Muscle layer of colon (tissue), 2 donors: ENCODE results near the gene LDLRAD4.

Source experiments
- H3K27ac ChIP-seq: one replicate; pipeline ENCODE4 v1.7.0; 2013; ENCODE audit warnings: low read depth, mild to moderate bottlenecking, low read length, moderate library complexity
- H3K27me3 ChIP-seq, 2 donors: one replicate each; pipeline ENCODE4 v1.7.0; 2013; ENCODE audit warnings: low read length in 2 of 2, mild to moderate bottlenecking in 2 of 2; ENCODE audit not compliant: insufficient read depth in 2 of 2, control insufficient read depth in 1 of 2
- H3K36me3 ChIP-seq: one replicate; pipeline ENCODE4 v1.7.0; 2013; ENCODE audit warnings: mild to moderate bottlenecking, low read length; ENCODE audit not compliant: insufficient read depth
- H3K4me1 ChIP-seq: one replicate; pipeline ENCODE4 v1.7.0; 2013; ENCODE audit warnings: mild to moderate bottlenecking, low read length; ENCODE audit not compliant: insufficient read depth
- H3K4me3 ChIP-seq, 2 donors: one replicate each; pipeline ENCODE4 v1.7.0; 2013; ENCODE audit warnings: low read length in 2 of 2, low read depth in 1 of 2, mild to moderate bottlenecking in 1 of 2, moderate library complexity in 1 of 2
- H3K9ac ChIP-seq: one replicate; pipeline ENCODE4 v1.7.0; 2013; ENCODE audit warnings: low read length
- H3K9me3 ChIP-seq: one replicate; pipeline ENCODE4 v1.7.0; 2013; ENCODE audit warnings: mild to moderate bottlenecking, low read length
- donor health status: abdominal sarcoma.
- donor health status: Adenocarcinoma of cecum.

Gene LDLRAD4

GRCh38 chr18:13392029-13392750, 173.6 kb downstream of the LDLRAD4 start:
- H3K9me3 ChIP-seq = no peaks in the 10 kb centered on the region
- no peak overlapping the region for H3K4me3 ChIP-seq
- H3K27me3 ChIP-seq = no peaks in the 10 kb centered on the region
- no peak overlapping the region for H3K27ac ChIP-seq
- H3K9ac ChIP-seq = no peak overlapping the region
- peaks cover 12% of the 10 kb centered on the region for H3K36me3 ChIP-seq
- peaks cover 6% of the 10 kb centered on the region for H3K4me1 ChIP-seq

DNA sequence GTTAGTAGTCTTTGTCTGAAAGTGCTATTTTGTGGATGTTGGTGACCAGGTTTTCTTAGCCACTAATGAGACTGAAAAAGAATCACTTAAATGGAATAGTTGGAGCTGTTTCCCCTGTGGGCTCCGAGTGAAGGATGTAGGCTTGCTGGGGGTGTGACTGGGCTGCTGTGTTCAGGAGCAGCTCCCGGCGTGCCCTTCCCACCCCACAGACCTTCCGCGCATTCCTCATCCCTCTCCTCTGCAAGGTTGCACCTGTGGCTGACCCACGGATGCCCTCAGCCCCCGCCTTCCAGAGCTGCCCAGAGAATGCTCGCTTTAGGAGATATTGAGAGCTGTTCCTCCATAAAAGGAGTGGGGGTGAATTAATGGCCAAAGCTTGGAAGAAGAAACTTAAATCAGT, 174.3 kb downstream of the LDLRAD4 start:
- Histone ChIP-seq H3K27ac (no peak overlapping the region), H3K4me1 (peaks cover 6% of the 10 kb centered on the region)

GRCh38 chr18:13393338-13393737, 174.8 kb downstream of the LDLRAD4 start:
- H3K4me1 ChIP-seq = peaks cover 6% of the 10 kb centered on the region
- peaks cover 10% of the 10 kb centered on the region for H3K36me3 ChIP-seq
- H3K9ac ChIP-seq = no peak overlapping the region
- no peaks in the 10 kb centered on the region for H3K27me3 ChIP-seq
- H3K4me3 ChIP-seq = no peak overlapping the region
- no peak overlapping the region for H3K27ac ChIP-seq
- no peaks in the 10 kb centered on the region for H3K9me3 ChIP-seq

More for the DNA sequence above, 174.3 kb downstream of the LDLRAD4 start:
- H3K4me3 ChIP-seq = no peak overlapping the region
- no peak overlapping the region for H3K9ac ChIP-seq
- H3K9me3 ChIP-seq = no peaks in the 10 kb centered on the region
- H3K27me3 ChIP-seq = no peaks in the 10 kb centered on the region
- H3K36me3 ChIP-seq = peaks cover 12% of the 10 kb centered on the region

GRCh38 chr18:13394801-13395200, 176.2 kb downstream of the LDLRAD4 start:
- Histone ChIP-seq H3K27me3 (no peaks in the 10 kb centered on the region), H3K4me3 (no peak overlapping the region), H3K4me1 (peaks cover 6% of the 10 kb centered on the region), H3K9ac (no peak overlapping the region), H3K9me3 (no peaks in the 10 kb centered on the region), H3K36me3 (peaks cover 6% of the 10 kb centered on the region), H3K27ac (no peak overlapping the region)

GRCh38 chr18:13395577-13395976, 177.0 kb downstream of the LDLRAD4 start:
- H3K9ac ChIP-seq = no peak overlapping the region
- H3K4me3 ChIP-seq = no peak overlapping the region
- no peaks in the 10 kb centered on the region for H3K27me3 ChIP-seq
- no peaks in the 10 kb centered on the region for H3K9me3 ChIP-seq
- H3K36me3 ChIP-seq = no peaks in the 10 kb centered on the region
- no peak overlapping the region for H3K27ac ChIP-seq
- peaks cover 6% of the 10 kb centered on the region for H3K4me1 ChIP-seq

DNA sequence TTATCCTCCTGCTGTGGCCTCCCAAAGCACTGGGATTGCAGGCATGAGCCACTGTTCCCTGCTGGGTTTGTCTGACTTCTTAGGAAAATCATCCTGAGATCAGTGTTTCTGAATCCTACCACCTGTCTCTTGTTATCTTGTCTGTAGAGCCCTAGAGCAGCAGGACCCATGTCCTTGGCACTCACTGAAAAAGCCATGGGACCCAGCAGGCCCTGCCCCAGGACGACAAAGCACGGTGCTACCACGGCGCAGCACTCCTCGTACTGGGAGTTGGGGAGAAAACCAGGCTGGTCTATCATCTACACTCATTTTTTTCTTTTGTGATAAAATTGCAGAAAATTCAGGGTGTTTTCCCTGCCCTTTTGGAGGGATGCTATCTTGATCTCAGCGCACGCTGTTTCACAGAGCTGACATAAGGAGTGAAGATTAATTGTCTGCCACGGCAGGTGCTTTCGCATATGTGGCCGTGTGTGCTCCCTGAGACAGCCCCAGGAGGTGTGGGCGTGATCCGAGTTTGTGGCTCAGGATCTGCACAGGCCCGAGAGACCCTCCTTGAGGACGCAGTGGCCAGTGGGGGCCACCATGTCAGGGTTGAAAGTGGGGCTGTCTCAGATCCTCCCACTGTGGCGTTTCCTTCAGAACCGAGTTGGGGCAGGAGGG, 179.1 kb downstream of the LDLRAD4 start:
- no peak overlapping the region for H3K9ac ChIP-seq
- H3K27ac ChIP-seq = no peak overlapping the region
- H3K4me1 ChIP-seq = peaks cover 6% of the 10 kb centered on the region
- H3K36me3 ChIP-seq = no peaks in the 10 kb centered on the region
- H3K4me3 ChIP-seq = no peak overlapping the region
- no peaks in the 10 kb centered on the region for H3K9me3 ChIP-seq
- H3K27me3 ChIP-seq = no peaks in the 10 kb centered on the region

- Histone ChIP-seq H3K9ac (no peak overlapping the region), H3K4me3 (no peak overlapping the region), H3K27ac (no peak overlapping the region), H3K4me1 (peaks cover 6% of the 10 kb centered on the region), H3K9me3 (no peaks in the 10 kb centered on the region), H3K36me3 (no peaks in the 10 kb centered on the region), H3K27me3 (no peaks in the 10 kb centered on the region)
These were observed 180.1 kb downstream of the LDLRAD4 start for GRCh38 chr18:13398631-13399030.

DNA sequence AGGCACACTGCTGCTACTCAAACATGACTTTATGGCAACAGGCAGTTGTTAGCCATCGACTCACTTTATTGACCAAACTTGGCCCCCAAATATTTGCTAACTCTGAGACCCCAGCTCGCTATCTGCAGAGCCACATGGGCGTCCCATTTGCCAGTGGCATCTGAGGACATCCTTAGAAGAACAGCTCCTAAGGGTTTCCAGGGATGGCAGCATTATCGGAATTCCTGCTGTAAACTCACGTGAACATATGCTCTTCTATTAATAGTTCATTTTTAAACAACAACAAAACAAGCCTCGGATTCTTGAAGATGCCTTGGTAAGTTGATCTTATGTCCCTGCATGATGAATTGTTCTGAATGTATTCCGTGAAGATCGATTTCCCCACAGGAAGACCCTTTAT, 181.0 kb downstream of the LDLRAD4 start:
- no peak overlapping the region for H3K4me3 ChIP-seq
- no peaks in the 10 kb centered on the region for H3K9me3 ChIP-seq
- peaks cover 6% of the 10 kb centered on the region for H3K4me1 ChIP-seq
- H3K27me3 ChIP-seq = no peaks in the 10 kb centered on the region
- H3K36me3 ChIP-seq = no peaks in the 10 kb centered on the region
- no peak overlapping the region for H3K9ac ChIP-seq
- no peak overlapping the region for H3K27ac ChIP-seq

DNA sequence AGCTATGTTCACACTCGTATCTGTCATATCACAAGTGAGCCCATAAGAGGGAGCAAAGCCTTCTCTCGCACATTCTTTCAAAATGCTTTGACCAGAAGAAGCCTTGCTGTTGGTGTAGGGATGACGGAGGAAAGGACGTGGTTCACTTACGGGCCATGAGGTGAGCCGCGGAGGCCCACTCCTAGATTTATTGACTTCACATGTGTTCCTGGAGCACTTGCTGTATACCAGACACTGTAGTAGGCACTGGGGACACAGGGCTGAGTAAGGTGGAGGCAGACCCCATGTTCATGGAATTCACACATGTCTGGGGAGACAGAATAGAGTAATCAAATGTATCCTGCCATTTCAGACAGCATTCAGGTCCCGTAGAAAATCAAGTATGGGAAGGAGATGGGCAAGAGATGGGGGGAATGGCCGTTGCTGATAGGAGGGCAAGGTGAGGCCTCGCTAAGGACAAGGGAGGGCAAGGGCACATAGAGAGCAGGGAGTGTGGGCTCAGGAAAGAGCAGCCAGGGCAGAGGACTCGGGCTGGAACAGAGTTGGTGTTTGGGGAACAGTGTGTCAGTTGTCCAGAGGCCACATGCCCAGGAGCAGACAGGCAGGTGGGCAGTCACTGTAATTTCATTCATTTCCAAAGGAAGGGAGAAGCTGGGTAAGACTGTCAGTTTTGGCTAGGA, 182.2 kb downstream of the LDLRAD4 start:
- Histone ChIP-seq H3K27me3 (no peaks in the 10 kb centered on the region), H3K4me3 (no peak overlapping the region), H3K9ac (no peak overlapping the region), H3K36me3 (no peaks in the 10 kb centered on the region), H3K27ac (no peak overlapping the region), H3K4me1 (no peaks in the 10 kb centered on the region), H3K9me3 (no peaks in the 10 kb centered on the region)

- H3K36me3 ChIP-seq = no peaks in the 10 kb centered on the region
- H3K9me3 ChIP-seq = no peaks in the 10 kb centered on the region
- H3K27me3 ChIP-seq = no peaks in the 10 kb centered on the region
- H3K4me3 ChIP-seq = no peak overlapping the region
- no peaks in the 10 kb centered on the region for H3K4me1 ChIP-seq
- no peak overlapping the region for H3K27ac ChIP-seq
- H3K9ac ChIP-seq = no peak overlapping the region
These were observed 182.8 kb downstream of the LDLRAD4 start for GRCh38 chr18:13401404-13401803.

- Histone ChIP-seq H3K4me1 (no peaks in the 10 kb centered on the region), H3K27ac (no peak overlapping the region), H3K36me3 (no peaks in the 10 kb centered on the region), H3K27me3 (no peaks in the 10 kb centered on the region), H3K4me3 (no peak overlapping the region), H3K9me3 (no peaks in the 10 kb centered on the region), H3K9ac (no peak overlapping the region)
These were observed 183.3 kb downstream of the LDLRAD4 start for GRCh38 chr18:13401826-13402225.
